Embryonic facial prominence (tissue), 1 donor: ENCODE results near the gene PKNOX2.

ENCODE experiments used
- DNase-seq: peaks from one replicate; pipeline ENCODE4 v3.0.0-alpha.2; 2016; ENCODE audit errors: extremely low spot score

The PKNOX2 gene

DNA sequence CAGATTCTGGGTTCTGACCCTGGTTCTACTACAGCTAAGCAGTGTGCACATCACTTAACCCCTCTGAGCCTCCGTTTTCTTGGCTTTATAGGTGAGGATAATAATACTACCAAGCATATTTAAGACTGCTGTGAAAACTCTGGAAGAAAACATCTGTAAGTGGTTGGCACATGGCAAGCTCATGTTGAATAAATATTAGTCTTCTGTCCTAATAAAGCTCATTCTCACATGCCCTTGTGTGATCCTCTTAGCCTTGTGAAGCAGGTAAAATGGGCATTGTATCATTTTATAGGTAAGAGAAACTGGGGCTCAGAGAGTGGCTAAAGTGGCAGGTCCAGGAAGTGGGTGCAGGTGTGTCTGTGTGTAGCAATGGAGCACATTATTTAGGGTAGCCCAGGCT lies 8.5 kb downstream of the PKNOX2 start:
- no peak for DNase-seq

DNA sequence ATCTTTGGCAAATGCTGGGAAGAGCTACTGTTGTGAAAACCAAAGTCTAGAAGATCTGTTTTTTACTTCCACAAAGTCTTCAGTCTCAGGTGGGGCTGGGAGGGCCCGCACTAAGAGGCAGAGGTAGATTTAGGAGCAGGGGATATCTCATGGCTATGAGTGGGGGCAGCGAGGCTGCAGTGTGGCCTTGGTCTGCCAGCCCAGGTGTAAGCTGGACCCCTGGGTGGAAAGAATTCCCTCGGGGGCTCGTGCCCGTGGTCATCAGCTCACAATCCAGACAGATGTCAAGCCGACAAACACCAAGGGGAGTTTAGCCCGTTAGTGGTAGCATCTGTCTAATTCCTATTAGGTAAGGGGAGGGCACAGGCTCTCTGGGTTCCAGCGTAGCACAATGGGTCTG lies 9.0 kb downstream of the PKNOX2 start:
- no peak for DNase-seq

DNA sequence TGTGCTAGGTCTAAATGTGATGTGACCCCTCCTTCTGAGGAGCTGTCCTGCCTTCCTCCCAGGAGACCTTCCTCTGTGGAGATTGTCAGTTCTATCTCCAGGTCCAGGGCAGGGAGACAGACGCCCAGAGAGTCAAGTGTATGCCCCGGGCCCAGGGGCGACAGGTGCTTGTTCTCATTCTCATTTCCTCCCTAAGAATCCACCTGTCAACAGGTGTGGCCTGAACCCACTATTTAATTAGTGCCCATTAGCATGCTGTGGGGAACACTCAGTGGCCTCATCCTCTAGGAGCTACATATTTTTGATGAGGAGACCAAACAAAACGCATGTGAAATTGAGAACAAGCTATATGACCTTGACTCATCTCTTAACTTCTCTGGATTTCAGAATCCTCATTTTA lies 9.5 kb downstream of the PKNOX2 start:
- DNase-seq = no peak

DNA sequence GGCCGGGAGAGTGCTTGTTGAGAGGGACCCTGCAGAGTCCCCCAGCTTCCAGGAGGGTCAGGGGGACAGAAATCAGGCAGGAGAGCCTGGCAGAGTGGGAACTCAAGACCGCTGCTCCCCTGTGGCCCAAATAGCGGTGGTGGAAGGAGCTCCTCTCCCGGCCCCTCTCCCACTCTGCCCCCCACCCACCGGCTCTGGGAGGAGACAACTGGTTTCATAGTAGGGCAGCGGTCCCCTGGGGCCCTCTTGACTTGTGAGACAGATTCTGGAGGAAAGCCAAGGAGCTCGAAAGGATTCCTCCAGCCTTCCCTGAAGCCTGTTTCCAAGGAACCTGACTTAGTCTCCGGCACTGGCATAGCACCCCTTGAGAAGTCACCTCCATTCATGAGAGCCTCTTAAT lies 10.1 kb downstream of the PKNOX2 start:
- no peak for DNase-seq

DNA sequence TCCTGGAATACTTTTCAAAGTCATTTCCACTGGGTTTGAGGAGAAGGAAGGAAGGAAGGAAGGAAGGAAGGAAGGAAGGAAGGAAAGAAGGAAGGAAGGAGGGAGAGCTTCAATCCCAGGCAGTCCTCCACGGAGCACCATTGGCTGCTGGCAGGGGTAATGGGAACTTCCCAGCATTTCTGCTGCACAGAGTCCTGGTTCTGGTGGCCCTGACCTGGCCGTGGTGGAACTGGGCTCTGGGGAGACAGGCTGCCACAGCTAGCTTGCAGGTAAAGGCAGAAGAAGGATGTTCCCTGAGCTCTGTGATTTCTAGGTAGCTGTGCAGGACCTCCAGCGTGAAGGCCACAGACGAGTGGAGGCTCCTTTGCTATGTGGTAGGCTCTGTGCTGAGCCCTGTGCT lies 10.6 kb downstream of the PKNOX2 start:
- no peak for DNase-seq

DNA sequence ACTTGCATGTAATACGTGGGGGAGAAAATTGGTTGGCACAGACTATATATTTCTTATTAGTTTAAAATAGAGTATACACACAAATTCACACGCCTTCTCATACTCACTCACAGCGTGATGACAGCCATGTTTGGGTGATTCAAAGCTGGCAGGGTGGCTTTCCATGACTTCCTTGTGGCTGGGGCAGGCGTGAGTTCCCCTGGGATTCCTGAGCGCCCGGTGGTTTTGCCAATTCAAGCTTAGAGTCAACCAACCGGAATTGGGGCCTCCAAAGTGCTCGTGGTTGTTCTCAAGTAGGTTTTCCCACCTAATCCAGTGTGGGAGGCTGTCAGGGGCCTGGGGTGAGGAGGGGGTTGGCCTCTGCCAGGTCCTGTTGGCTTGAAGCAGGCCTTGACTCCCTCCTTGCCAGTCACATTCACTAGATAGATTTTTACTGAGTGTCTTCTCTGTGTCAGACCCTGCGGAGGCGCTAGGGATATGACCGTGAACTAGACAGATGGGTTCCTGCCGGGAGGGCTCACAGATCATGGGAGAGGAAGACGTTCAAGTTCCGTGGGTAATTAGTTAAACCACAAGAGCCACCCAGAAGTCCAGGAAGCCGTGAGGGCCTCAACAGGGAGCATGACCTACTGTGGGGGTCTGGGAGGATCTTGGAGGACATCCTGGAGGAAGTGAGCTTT lies 11.5 kb downstream of the PKNOX2 start:
- DNase-seq = no peak

DNA sequence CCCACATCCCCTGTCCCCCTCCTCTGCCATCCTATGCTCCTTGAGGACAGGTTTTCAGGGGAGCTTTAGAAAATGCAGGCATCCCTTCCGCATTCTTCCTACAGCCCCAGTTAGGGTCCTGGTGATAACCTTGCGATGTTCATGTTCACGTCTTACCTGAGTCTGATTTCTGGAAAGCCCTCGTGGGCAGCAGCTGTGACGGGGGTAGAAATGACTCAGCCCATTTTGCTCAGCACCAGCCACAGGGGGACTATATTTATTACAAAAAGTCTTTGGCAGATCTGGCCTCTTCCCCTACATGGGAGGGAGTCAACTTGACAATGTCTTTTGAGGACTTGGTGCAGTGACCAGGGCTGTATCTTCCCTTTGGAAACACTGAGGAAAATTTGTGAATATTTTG lies 12.3 kb downstream of the PKNOX2 start:
- no peak for DNase-seq

DNA sequence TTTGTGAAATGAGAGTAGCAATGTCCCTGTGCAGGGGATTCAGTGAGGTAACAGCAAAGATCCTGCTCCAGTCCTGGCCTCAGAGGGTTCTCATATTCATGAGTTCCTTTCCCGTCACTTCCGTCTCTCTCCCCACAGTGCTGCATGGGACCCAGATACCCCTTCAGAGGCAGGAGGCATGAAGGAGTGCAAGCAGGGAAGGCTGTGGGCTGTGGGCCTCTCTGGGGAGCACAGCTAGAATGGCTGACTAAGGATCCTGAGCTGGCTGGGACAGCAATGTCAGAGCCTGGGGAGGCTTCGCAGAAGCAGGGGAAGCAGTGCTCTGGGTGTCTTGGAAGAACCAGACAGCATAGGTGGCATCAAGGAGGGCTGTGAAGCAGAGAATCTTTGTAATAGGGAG lies 13.0 kb downstream of the PKNOX2 start:
- no peak for DNase-seq

DNA sequence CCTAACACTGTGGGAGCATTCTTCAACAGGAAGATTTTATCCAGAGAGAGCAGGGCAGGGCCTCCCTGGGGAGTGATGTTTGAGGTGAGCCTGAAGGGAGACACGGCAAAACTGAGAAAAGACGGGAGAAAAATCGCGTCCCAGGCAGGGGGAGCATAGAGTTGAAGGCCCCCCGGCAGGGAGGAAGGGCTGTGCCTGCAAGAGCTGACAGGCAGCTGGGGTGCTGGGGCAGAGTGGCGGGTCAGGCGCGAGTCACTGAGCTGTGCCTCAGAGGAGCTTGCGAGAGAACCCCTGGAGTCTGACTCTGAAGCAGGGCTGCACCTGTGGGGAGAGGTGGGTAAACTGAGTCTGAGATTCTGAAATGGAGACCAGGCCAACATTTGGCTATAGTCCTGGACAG lies 14.8 kb downstream of the PKNOX2 start:
- DNase-seq = no peak

DNA sequence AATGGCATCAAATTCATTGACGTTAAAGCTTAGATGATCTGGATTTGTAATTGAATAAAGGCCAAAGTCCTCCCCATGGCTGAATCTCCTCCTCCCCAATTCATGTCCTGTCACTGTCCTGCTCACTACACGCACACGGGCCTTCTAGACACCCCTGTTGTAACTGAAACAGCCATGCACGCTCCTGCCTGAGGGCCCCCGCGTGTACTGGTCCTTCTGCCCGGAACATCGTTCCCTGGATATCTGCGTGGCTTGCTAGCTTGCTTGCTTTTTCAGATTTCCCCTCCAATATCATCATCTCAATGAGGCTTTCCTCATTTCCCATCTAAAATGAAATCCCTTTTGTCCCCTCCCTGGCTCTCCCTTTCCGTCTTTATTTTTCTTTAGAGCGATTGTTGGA lies 15.3 kb downstream of the PKNOX2 start:
- no peak for DNase-seq

DNA sequence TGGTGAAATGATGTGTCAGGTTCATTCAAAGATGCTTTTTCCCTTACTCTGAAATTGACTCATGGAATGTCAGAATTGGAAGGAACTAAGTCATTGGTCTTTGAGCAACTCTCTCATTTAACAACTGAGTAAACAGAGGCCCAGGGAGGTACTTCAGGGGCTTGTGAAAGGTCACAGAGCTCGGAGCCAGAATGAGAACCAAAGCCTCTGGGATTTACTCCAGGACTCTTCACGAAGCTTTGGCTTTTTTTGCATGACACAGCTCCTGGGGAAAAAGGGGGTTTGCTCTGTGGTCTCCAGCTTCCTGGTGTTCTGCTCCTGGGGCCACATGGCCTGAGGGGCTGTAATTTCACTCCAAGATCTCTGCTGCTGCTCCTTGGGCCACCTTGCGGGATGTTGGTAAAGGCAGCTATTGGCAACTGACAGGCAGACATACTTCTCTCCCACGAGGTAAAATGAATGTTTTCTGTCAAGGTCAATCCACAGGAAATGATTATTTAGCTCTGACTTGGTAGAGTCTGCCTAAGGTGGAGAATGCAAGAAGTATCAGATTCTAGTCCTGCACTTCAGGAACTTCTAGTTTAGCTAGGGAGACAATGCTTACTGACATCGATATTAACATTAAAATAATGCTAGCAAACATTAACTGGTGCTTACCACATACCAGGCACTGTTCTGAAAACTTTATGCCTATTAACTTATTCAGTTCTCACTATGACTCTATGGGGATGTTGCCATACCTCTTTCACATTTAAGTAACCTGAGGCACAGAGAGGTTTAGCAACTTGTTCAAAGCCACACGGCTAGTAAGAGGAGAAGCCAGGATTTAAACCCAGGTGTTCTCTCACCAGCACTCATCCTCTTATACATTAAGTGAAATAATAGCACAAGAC lies 16.1 kb downstream of the PKNOX2 start:
- no peak for DNase-seq

DNA sequence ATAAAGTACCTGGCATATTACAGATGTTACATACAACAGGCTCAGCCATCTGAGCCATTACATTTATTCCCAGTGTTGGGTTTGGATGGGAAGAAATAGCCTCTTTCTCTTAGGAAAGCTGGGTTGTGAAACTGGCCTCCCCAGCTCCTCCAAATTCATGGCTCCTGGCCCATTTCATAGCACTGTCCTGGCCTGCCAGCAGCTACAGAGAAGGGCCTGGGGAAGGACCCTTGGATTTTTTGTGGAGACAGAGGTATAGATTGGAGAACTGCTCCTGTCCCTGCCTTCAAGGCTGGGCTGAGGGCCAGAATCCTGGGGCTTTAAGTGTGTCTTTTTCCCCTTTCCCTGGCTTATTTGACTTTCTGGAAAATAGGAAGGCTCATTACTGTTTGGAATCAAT lies 18.0 kb downstream of the PKNOX2 start:
- DNase-seq = no peak

DNA sequence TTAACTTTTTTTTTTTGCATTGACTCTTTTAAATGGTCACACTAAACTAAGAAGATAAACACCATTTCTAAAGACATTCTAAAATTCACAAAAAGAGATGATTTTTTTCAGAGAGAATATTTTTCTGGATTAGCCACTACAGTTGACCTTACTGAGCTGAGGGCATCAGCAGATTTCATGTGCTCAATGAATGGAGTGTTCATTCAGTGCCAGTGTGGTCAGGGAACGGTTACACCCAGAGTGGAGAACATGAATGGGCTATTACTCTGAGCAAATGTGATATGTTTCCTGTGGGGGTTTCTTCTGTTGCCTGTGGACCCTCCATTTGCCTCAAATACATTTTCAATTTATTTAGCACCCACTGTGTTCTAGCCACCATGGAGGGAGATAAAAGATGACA lies 19.1 kb downstream of the PKNOX2 start:
- no peak for DNase-seq

DNA sequence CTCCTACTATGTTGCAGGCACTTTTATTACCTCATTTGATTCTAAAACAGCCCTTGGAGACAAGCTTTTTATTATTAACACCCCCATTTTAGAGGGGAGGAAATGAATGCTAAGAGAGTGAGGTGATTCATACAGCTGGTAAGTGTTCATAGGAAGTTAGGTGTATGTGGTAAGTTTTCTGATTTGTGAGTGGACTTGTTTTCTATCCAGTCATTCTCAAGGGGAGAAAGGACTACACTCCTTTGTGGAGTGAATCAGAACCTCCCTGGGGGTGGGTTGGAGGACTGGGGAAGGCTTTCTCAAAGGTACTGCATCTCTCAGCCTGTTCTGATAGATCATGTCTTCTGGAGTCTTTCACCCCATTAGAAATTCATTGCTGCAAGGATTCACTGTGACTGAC lies 23.5 kb downstream of the PKNOX2 start:
- DNase-seq = no peak

DNA sequence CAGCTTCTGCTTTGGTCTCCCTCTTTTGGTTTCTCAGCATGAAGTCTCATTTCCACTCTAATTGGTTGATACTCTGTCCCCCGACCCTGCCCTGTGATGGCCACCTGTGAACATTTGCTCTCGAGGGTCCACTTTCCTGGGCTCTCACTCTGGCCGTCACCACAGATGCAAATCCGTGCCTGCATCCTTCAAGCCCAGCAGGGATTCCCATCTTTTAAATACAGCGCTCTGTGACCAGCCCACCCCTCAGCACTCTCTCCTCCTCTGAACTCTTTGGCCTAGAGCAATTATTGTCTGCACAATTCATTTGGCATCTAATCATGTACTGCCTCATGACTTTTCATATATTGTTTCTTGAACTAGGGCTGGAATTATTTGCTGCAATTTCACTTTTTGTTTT lies 26.0 kb downstream of the PKNOX2 start:
- no peak for DNase-seq

DNA sequence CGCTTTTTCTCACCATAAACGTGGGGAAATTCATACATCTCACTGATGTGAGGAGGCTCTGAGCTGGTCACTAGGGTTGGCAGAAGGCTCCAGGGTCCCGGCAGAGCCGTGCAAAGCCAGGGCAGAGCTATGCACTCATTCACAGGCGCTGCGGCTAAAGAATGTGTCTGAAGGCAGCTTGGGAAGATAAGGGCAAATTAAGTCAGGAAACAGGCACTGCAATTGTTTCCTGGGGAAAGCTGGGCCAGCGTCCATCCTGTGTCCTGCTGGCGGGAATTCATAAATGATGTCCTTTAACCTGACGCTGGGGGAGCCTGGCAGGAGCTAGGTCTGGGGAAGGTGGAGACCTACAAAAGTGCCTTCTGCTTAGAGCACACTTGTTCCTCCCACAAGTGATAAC lies 27.6 kb downstream of the PKNOX2 start:
- no peak for DNase-seq

DNA sequence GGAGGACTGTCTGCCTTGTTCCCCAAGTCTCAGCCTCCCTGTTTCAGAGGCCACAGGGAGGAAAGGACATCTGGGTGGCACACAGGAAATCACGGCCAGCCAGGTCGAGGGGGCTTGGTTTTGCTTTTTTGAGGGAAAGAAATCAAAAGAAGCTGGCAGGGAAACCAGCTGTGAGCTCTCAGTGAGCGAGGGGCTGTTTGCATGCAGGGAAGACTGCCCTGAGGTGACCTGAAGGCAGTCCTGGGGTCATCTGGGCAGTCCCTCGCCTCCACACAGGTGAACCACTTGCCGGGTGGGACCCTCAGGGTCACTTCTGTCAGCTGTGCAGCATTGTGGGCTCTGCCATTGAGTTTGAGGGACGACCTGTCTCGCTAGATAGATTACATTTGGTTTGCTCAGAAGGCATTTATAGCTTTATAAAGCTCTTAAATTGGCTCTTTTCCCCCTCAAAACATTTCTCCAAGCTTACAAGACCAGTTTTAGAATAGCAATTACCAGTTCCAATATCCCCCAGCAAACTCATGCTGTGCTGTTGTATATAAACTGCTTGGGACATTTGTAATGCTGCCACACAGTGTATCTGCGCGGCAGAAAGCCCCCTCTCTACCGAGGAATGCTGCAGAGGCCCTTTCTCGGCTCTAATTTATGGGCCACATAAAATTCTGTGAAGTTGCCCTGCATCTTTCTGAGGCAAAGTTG lies 28.3 kb downstream of the PKNOX2 start:
- DNase-seq = no peak

DNA sequence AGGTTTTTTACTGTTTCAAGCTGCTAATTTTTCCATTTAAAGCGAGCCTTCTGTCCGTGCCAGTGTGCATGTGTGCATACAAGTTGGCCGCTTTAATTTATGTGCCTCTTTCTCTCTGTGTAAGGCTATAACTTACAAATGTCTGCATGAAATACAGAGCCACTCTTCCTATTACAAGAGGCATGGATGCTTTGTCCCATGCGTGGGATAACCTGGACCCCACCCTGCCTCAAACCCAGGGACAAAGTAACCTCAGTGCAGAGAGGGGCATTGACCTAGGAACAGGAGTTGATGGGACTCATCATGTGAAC lies 28.8 kb downstream of the PKNOX2 start:
- no peak for DNase-seq

DNA sequence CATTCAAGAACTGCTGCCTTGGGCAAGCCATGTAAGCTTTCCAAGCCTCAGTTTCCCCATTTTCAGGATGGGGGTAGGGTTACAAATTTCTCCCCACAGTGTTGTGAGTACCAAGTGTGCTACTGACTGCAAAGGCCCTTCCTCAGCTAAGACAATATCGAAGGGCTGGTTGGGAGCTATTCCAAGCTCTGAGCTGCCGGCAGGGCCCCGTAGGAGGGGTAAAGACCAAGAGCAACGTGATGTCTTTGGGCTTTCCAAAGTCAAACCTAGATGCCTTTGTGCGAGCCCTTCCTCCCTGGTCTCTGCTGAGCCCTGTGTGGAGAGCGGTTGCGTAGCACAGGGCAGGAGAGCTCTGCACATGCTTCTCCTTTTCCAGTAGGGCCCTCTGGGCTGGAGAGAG lies 29.3 kb downstream of the PKNOX2 start:
- DNase-seq = no peak

DNA sequence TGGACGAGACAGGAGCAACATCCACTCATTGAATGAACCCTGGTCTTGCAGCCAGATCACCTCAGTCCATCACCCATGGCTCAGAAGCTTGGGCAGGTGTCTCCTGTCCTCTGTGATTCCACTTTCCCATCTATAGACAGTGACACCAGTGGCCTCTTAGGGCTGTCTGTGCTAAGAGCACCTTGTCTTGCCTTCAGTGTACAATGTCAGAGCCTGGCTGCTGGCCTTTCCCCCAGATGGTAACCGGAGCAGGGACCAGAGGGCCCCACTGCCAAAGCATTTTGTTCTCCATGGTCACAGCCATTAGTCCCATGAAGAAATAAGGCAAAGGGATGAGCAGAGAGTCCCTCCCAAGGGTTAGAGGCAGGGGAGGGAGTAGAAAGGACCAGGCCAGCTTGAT lies 35.4 kb downstream of the PKNOX2 start:
- DNase-seq = no peak

DNA sequence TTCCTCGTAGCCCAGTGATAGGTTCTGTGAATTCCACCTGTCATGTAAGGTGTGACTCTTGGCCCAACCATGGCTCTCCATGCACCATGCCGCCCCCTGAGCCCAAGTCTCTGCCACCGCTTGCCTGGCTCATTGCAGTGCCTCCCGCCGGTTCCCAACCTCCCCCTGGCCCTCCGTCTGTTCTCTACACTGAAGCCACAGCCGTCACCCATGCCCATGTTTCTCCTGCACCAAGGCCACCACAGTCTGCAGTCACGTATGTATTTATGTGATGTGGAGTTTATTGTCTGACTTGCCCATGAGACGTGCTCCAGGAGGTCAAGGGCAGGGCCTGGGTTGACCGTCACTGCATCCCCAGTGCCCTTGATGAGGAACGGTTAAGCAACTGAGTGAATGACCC lies 35.9 kb downstream of the PKNOX2 start:
- no peak for DNase-seq

DNA sequence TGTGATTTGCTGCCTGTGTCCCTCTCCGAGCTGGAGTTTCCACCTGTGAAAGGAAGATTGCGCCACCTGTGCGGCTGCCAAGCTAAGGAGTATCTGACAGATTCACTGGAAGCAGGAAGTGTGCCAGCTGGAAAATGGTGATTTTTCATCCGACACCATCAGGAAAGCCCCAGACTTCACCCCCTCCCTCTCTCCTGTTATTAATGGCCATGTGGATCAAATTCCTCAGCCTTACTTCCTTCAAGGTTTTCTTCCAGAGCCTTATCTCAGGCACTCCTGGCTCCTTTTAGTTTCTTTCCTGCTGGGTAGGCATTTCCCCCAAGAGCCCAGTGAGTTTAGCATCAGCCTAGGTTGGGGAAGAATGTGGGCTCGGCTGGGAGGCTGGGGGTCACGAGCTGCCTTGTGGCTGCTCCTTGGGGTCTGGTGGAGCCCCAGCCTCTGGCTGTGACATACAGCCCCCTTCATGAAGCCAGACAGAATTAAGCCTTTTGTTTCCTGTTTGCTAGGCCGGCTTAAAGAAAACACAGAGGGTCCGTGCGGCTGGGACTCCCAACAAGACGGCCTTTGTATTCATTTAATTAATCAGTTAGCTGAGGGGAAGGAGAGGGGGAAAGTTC lies 37.1 kb downstream of the PKNOX2 start:
- no peak for DNase-seq
